ENCODE data around the gene COL23A1.
"Not testable (repeated sequence)": the region's sequence is repeated elsewhere in the genome, so short reads cannot be mapped to it uniquely, and the experiment has no call there.

Gene COL23A1

GRCh38 chr5:178236126-178236525 lies 354.1 kb downstream of the COL23A1 start:
- Mint-ChIP-seq H3K4me3 (no peak overlapping the region), H3K4me1 (peaks cover 44% of the 10 kb centered on the region), H3K27me3 (no peaks in the 10 kb centered on the region), H3K27ac (peak overlapping the region; percentile 49), H3K36me3 (peaks cover 4% of the 10 kb centered on the region), H3K9me3 (no peaks in the 10 kb centered on the region)
- ATAC-seq: no peak

GRCh38 chr5:178235588-178235974 lies 354.6 kb downstream of the COL23A1 start:
- Mint-ChIP-seq H3K27ac (peak overlapping the region; percentile 58), H3K4me3 (no peak overlapping the region)

GRCh38 chr5:178234750-178235587 lies 355.2 kb downstream of the COL23A1 start:
- ATAC-seq: peak; percentile 22
- H3K4me3 Mint-ChIP-seq: no peak overlapping the region
- peaks cover 11% of the 10 kb centered on the region for H3K36me3 Mint-ChIP-seq
- no peaks in the 10 kb centered on the region for H3K27me3 Mint-ChIP-seq
- H3K27ac Mint-ChIP-seq: peak overlapping the region; percentile 58
- peaks cover 43% of the 10 kb centered on the region for H3K4me1 Mint-ChIP-seq
- no peaks in the 10 kb centered on the region for H3K9me3 Mint-ChIP-seq

More at GRCh38 chr5:178235588-178235974, 354.6 kb downstream of the COL23A1 start:
- no peaks in the 10 kb centered on the region for H3K9me3 Mint-ChIP-seq
- H3K36me3 Mint-ChIP-seq: peaks cover 9% of the 10 kb centered on the region
- no peaks in the 10 kb centered on the region for H3K27me3 Mint-ChIP-seq
- peaks cover 44% of the 10 kb centered on the region for H3K4me1 Mint-ChIP-seq
- ATAC-seq: no peak

- H3K27me3 Mint-ChIP-seq: no peaks in the 10 kb centered on the region
- H3K4me3 Mint-ChIP-seq: no peak overlapping the region
- H3K27ac Mint-ChIP-seq: peak overlapping the region; percentile 58
- peaks cover 45% of the 10 kb centered on the region for H3K4me1 Mint-ChIP-seq
- no peak for ATAC-seq
- peaks cover 18% of the 10 kb centered on the region for H3K36me3 Mint-ChIP-seq
- no peaks in the 10 kb centered on the region for H3K9me3 Mint-ChIP-seq
These were observed 356.0 kb downstream of the COL23A1 start for GRCh38 chr5:178234121-178234749.

GRCh38 chr5:178232920-178233429 lies 357.2 kb downstream of the COL23A1 start:
- peak overlapping the region; percentile 81 for H3K4me3 Mint-ChIP-seq
- peaks cover 31% of the 10 kb centered on the region for H3K36me3 Mint-ChIP-seq
- peaks cover 51% of the 10 kb centered on the region for H3K4me1 Mint-ChIP-seq
- H3K27me3 Mint-ChIP-seq: no peaks in the 10 kb centered on the region
- peak overlapping the region; percentile 87 for H3K27ac Mint-ChIP-seq
- no peaks in the 10 kb centered on the region for H3K9me3 Mint-ChIP-seq
- no peak for ATAC-seq

- Mint-ChIP-seq H3K27me3 (no peaks in the 10 kb centered on the region), H3K4me3 (peak within 1 kb of the TSS; percentile 81), H3K4me1 (peaks cover 58% of the 10 kb centered on the region), H3K27ac (peak within 1 kb of the TSS; percentile 87), H3K9me3 (no peaks in the 10 kb centered on the region), H3K36me3 (peaks cover 37% of the 10 kb centered on the region)
- peak; percentile 86 for ATAC-seq
These were observed 357.9 kb downstream of the COL23A1 start, which contains the start of gene PHYKPL for GRCh38 chr5:178232124-178232919. PHYKPL (minus strand) TSS chr5:178232802; CDS start chr5:178232550, 252 bp downstream.

- H3K36me3 Mint-ChIP-seq: peaks cover 44% of the 10 kb centered on the region
- ATAC-seq: no peak
- H3K27me3 Mint-ChIP-seq: no peaks in the 10 kb centered on the region
- peaks cover 65% of the 10 kb centered on the region for H3K4me1 Mint-ChIP-seq
- peak overlapping the region; percentile 81 for H3K4me3 Mint-ChIP-seq
- no peaks in the 10 kb centered on the region for H3K9me3 Mint-ChIP-seq
- peak overlapping the region; percentile 87 for H3K27ac Mint-ChIP-seq
These were observed 358.6 kb downstream of the COL23A1 start for GRCh38 chr5:178231539-178232123.

GRCh38 chr5:178230879-178231538 lies 359.2 kb downstream of the COL23A1 start:
- Mint-ChIP-seq H3K9me3 (no peaks in the 10 kb centered on the region), H3K4me1 (peaks cover 68% of the 10 kb centered on the region), H3K27me3 (no peaks in the 10 kb centered on the region), H3K4me3 (peak overlapping the region; percentile 81), H3K36me3 (peaks cover 47% of the 10 kb centered on the region), H3K27ac (peak overlapping the region; percentile 87)
- no peak for ATAC-seq

GRCh38 chr5:178229861-178230260 lies 360.3 kb downstream of the COL23A1 start:
- Mint-ChIP-seq H3K9me3 (no peaks in the 10 kb centered on the region), H3K27ac (peak overlapping the region; percentile 42), H3K4me1 (peaks cover 68% of the 10 kb centered on the region), H3K4me3 (peak overlapping the region; percentile 7), H3K27me3 (no peaks in the 10 kb centered on the region), H3K36me3 (peaks cover 55% of the 10 kb centered on the region)
- no peak for ATAC-seq

- H3K4me1 Mint-ChIP-seq: peaks cover 62% of the 10 kb centered on the region
These were observed 361.1 kb downstream of the COL23A1 start for GRCh38 chr5:178229111-178229510.

GRCh38 chr5:178228609-178229008 lies 361.6 kb downstream of the COL23A1 start:
- Mint-ChIP-seq H3K27me3 (no peaks in the 10 kb centered on the region), H3K4me1 (peaks cover 66% of the 10 kb centered on the region), H3K4me3 (no peak overlapping the region), H3K27ac (no peak overlapping the region), H3K9me3 (no peaks in the 10 kb centered on the region), H3K36me3 (peaks cover 65% of the 10 kb centered on the region)
- ATAC-seq: no peak

More at GRCh38 chr5:178229111-178229510, 361.1 kb downstream of the COL23A1 start:
- H3K27me3 Mint-ChIP-seq, H3K4me3 Mint-ChIP-seq, H3K27ac Mint-ChIP-seq, ATAC-seq, H3K9me3 Mint-ChIP-seq: not testable (repeated sequence)
- peaks cover 60% of the 10 kb centered on the region for H3K36me3 Mint-ChIP-seq

- ATAC-seq: no peak
- Mint-ChIP-seq H3K27me3 (no peaks in the 10 kb centered on the region), H3K4me3 (no peak overlapping the region)
These were observed 362.3 kb downstream of the COL23A1 start for GRCh38 chr5:178227929-178228328.

GRCh38 chr5:178227138-178227659 lies 363.0 kb downstream of the COL23A1 start:
- ATAC-seq: no peak
- Mint-ChIP-seq H3K4me3 (no peak overlapping the region), H3K27me3 (no peaks in the 10 kb centered on the region), H3K4me1 (peaks cover 73% of the 10 kb centered on the region), H3K27ac (peak overlapping the region; percentile 11), H3K9me3 (no peaks in the 10 kb centered on the region), H3K36me3 (peaks cover 73% of the 10 kb centered on the region)

More at GRCh38 chr5:178227929-178228328, 362.3 kb downstream of the COL23A1 start:
- H3K36me3 Mint-ChIP-seq: peaks cover 72% of the 10 kb centered on the region
- H3K9me3 Mint-ChIP-seq: no peaks in the 10 kb centered on the region
- peaks cover 73% of the 10 kb centered on the region for H3K4me1 Mint-ChIP-seq
- peak overlapping the region; percentile 11 for H3K27ac Mint-ChIP-seq

- H3K4me1 Mint-ChIP-seq: peaks cover 74% of the 10 kb centered on the region
- no peaks in the 10 kb centered on the region for H3K27me3 Mint-ChIP-seq
- no peaks in the 10 kb centered on the region for H3K9me3 Mint-ChIP-seq
- H3K27ac Mint-ChIP-seq: no peak overlapping the region
- ATAC-seq: no peak
- peaks cover 79% of the 10 kb centered on the region for H3K36me3 Mint-ChIP-seq
- no peak overlapping the region for H3K4me3 Mint-ChIP-seq
These were observed 365.0 kb downstream of the COL23A1 start for GRCh38 chr5:178225174-178225573.

All from stimulated activated memory B cell treated with anti-CD40 and anti-IgM and Interleukin-4, amounts not matched to agents 10 μg/mL and 1 μg/mL and 100 μg/mL, for 72 hours (primary cell).